ENCODE data around the gene WDR37.

The WDR37 gene

DNA sequence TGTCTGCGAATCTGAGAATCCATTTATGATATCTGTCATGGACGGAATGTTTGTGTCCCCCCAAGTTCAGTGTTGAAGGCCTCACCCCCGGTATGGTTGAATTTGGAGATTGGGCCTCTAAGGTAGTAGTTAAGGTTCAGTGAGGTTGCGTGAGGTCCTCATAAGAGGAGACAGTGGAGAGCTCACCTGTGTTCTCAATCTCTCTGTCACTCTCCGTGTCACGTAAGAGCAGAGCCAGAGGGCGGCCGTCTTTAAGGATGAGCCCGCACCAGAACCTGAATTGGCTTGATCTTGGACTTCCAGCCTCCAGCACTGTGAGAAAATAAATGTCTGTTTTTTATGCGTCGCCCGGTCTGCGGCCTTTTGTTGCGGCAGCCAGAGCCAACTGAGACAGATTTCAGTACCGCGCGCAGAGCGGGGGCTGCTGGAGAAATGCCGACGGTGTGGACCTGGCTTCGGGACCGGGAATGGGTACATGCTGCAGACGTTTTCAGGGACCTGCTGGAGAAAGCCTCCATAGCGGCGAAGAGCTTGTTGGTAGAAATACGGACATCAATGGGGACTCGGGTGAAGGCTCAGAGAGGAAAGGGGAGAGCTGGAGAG lies 40.2 kb downstream of the WDR37 start:
- Histone ChIP-seq H3K4me1 (ENCODE audit: insufficient read depth, low read length) (no peaks in the 10 kb centered on the region), H3K4me3 (ENCODE audit: low read depth in 1 of 2, low read length in 2 of 2) (no peak overlapping the region), H3K9ac (ENCODE audit: low read length) (no peak overlapping the region), H3K27ac (ENCODE audit: low read depth, low read length) (no peak overlapping the region), H3K27me3 (ENCODE audit: control insufficient read depth in 1 of 2, insufficient read depth in 2 of 2, low read length in 2 of 2) (no peaks in the 10 kb centered on the region), H3K36me3 (ENCODE audit: insufficient read depth, low read length) (peaks cover 34% of the 10 kb centered on the region), H3K9me3 (ENCODE audit: low read length) (no peaks in the 10 kb centered on the region)

DNA sequence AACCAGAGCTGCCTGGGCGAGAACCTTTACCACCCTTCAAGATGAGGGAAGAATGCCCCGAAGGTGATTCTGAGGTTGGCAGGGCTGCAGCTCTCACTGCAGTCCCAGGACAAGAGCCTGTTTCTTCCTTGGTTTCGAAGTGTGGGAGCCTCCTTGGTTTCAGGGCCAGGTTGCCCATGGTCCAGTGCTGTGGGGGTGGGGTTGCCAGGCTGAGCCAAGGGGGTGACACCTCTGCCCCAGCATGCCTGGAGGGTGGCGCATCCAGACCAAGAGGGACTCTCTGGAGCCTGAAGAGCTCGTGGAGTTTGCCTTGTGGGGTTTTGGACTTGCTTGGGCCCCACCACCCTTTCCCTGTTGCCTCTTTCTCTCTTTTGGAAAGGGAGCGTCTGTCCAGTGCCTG lies 41.3 kb downstream of the WDR37 start:
- Histone ChIP-seq H3K36me3 (ENCODE audit: insufficient read depth, low read length) (peaks cover 41% of the 10 kb centered on the region), H3K4me1 (ENCODE audit: insufficient read depth, low read length) (no peaks in the 10 kb centered on the region), H3K4me3 (ENCODE audit: low read depth in 1 of 2, low read length in 2 of 2) (no peak overlapping the region), H3K9ac (ENCODE audit: low read length) (no peak overlapping the region), H3K27me3 (ENCODE audit: control insufficient read depth in 1 of 2, insufficient read depth in 2 of 2, low read length in 2 of 2) (no peaks in the 10 kb centered on the region), H3K27ac (ENCODE audit: low read depth, low read length) (no peak overlapping the region), H3K9me3 (ENCODE audit: low read length) (no peaks in the 10 kb centered on the region)

GRCh38 chr10:1100143-1100542 lies 44.0 kb downstream of the WDR37 start:
- no peak overlapping the region for H3K4me3 ChIP-seq (ENCODE audit: low read depth in 1 of 2, low read length in 2 of 2)
- H3K36me3 ChIP-seq (ENCODE audit: insufficient read depth, low read length): peaks cover 49% of the 10 kb centered on the region
- no peaks in the 10 kb centered on the region for H3K9me3 ChIP-seq (ENCODE audit: low read length)

DNA sequence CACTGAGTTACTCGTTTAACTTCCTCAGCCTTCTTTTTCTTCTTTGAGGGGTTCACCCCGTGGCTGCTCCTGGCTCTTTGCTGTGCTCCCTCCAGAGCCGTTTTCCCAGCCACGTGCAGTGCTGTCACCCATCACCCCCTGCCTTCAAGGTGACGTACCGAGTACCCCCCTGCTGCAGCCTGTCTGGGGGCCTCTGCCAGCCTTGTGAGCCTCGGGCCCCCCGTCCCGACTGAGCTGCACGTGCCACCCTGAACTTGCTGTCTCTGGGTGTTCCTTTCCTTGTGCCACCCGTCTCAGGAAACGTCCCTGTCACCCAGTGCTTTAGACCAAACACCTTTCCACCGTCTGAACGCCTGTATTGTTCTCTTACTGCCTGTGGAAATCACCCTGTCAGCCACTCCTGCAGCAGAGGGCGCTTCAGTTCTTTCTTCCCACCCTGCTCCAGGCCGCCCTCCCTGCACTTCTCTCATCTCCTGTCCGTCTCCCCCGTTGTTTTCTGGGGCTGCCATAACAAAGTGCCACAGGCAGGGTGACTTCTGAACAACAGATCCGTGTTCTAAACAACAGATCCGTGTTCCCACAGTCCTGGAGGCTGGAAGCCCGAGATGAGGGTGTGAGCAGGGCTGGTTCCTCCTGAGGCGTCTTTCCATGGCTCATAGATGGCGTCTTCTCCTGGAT lies 44.6 kb downstream of the WDR37 start:
- H3K36me3 ChIP-seq (ENCODE audit: insufficient read depth, low read length): peaks cover 52% of the 10 kb centered on the region
- no peak overlapping the region for H3K4me3 ChIP-seq (ENCODE audit: low read depth in 1 of 2, low read length in 2 of 2)
- no peaks in the 10 kb centered on the region for H3K27me3 ChIP-seq (ENCODE audit: control insufficient read depth in 1 of 2, insufficient read depth in 2 of 2, low read length in 2 of 2)
- H3K9me3 ChIP-seq (ENCODE audit: low read length): no peaks in the 10 kb centered on the region
- H3K27ac ChIP-seq (ENCODE audit: low read depth, low read length): no peak overlapping the region
- H3K4me1 ChIP-seq (ENCODE audit: insufficient read depth, low read length): no peaks in the 10 kb centered on the region
- H3K9ac ChIP-seq (ENCODE audit: low read length): no peak overlapping the region

More at GRCh38 chr10:1100143-1100542, 44.0 kb downstream of the WDR37 start:
- H3K27ac ChIP-seq (ENCODE audit: low read depth, low read length): no peak overlapping the region
- H3K9ac ChIP-seq (ENCODE audit: low read length): no peak overlapping the region
- no peaks in the 10 kb centered on the region for H3K4me1 ChIP-seq (ENCODE audit: insufficient read depth, low read length)
- no peaks in the 10 kb centered on the region for H3K27me3 ChIP-seq (ENCODE audit: control insufficient read depth in 1 of 2, insufficient read depth in 2 of 2, low read length in 2 of 2)

DNA sequence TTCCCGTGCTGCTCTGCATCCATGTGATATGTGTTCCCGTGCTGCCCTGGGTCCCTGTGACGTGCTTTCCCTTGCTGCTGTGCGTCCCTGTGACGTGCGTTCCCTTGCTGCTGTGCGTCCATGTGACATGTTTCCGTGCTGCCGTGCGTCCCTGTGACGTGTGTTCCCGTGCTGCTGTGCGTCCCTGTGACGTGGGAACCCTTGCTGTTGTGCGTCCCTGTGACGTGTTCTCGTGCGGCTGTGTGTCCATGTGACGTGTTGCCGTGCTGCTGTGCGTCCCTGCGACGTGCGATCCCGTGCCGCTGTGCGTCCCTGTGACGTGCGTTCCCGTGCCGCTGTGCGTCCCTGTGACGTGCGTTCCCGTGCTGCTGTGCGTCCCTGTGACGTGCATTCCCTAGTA lies 45.8 kb downstream of the WDR37 start:
- H3K9ac ChIP-seq (ENCODE audit: low read length): no peak overlapping the region
- H3K27ac ChIP-seq (ENCODE audit: low read depth, low read length): no peak overlapping the region
- peaks cover 43% of the 10 kb centered on the region for H3K36me3 ChIP-seq (ENCODE audit: insufficient read depth, low read length)
- H3K27me3 ChIP-seq (ENCODE audit: control insufficient read depth in 1 of 2, insufficient read depth in 2 of 2, low read length in 2 of 2): no peaks in the 10 kb centered on the region
- no peaks in the 10 kb centered on the region for H3K4me1 ChIP-seq (ENCODE audit: insufficient read depth, low read length)
- H3K4me3 ChIP-seq (ENCODE audit: low read depth in 1 of 2, low read length in 2 of 2): no peak overlapping the region
- H3K9me3 ChIP-seq (ENCODE audit: low read length): no peaks in the 10 kb centered on the region

GRCh38 chr10:1102416-1102815 lies 46.2 kb downstream of the WDR37 start:
- no peak overlapping the region for H3K4me3 ChIP-seq (ENCODE audit: low read depth in 1 of 2, low read length in 2 of 2)
- no peak overlapping the region for H3K9ac ChIP-seq (ENCODE audit: low read length)
- H3K36me3 ChIP-seq (ENCODE audit: insufficient read depth, low read length): peaks cover 43% of the 10 kb centered on the region
- no peaks in the 10 kb centered on the region for H3K4me1 ChIP-seq (ENCODE audit: insufficient read depth, low read length)
- H3K27me3 ChIP-seq (ENCODE audit: control insufficient read depth in 1 of 2, insufficient read depth in 2 of 2, low read length in 2 of 2): no peaks in the 10 kb centered on the region
- H3K27ac ChIP-seq (ENCODE audit: low read depth, low read length): no peak overlapping the region
- H3K9me3 ChIP-seq (ENCODE audit: low read length): no peaks in the 10 kb centered on the region

GRCh38 chr10:1102831-1103230 lies 46.6 kb downstream of the WDR37 start:
- Histone ChIP-seq H3K27me3 (ENCODE audit: control insufficient read depth in 1 of 2, insufficient read depth in 2 of 2, low read length in 2 of 2) (no peaks in the 10 kb centered on the region), H3K9ac (ENCODE audit: low read length) (no peak overlapping the region), H3K4me3 (ENCODE audit: low read depth in 1 of 2, low read length in 2 of 2) (no peak overlapping the region), H3K9me3 (ENCODE audit: low read length) (no peaks in the 10 kb centered on the region), H3K36me3 (ENCODE audit: insufficient read depth, low read length) (peaks cover 43% of the 10 kb centered on the region), H3K27ac (ENCODE audit: low read depth, low read length) (no peak overlapping the region), H3K4me1 (ENCODE audit: insufficient read depth, low read length) (no peaks in the 10 kb centered on the region)

GRCh38 chr10:1103551-1103950 lies 47.4 kb downstream of the WDR37 start:
- no peaks in the 10 kb centered on the region for H3K4me1 ChIP-seq (ENCODE audit: insufficient read depth, low read length)
- no peaks in the 10 kb centered on the region for H3K27me3 ChIP-seq (ENCODE audit: control insufficient read depth in 1 of 2, insufficient read depth in 2 of 2, low read length in 2 of 2)
- peaks cover 50% of the 10 kb centered on the region for H3K36me3 ChIP-seq (ENCODE audit: insufficient read depth, low read length)
- no peak overlapping the region for H3K9ac ChIP-seq (ENCODE audit: low read length)
- H3K9me3 ChIP-seq (ENCODE audit: low read length): no peaks in the 10 kb centered on the region
- no peak overlapping the region for H3K4me3 ChIP-seq (ENCODE audit: low read depth in 1 of 2, low read length in 2 of 2)
- no peak overlapping the region for H3K27ac ChIP-seq (ENCODE audit: low read depth, low read length)

GRCh38 chr10:1104971-1105370 lies 48.8 kb downstream of the WDR37 start:
- no peaks in the 10 kb centered on the region for H3K27me3 ChIP-seq (ENCODE audit: control insufficient read depth in 1 of 2, insufficient read depth in 2 of 2, low read length in 2 of 2)
- H3K9ac ChIP-seq (ENCODE audit: low read length): no peak overlapping the region
- H3K4me3 ChIP-seq (ENCODE audit: low read depth in 1 of 2, low read length in 2 of 2): no peak overlapping the region
- H3K4me1 ChIP-seq (ENCODE audit: insufficient read depth, low read length): no peaks in the 10 kb centered on the region
- peaks cover 64% of the 10 kb centered on the region for H3K36me3 ChIP-seq (ENCODE audit: insufficient read depth, low read length)
- H3K9me3 ChIP-seq (ENCODE audit: low read length): no peaks in the 10 kb centered on the region
- H3K27ac ChIP-seq (ENCODE audit: low read depth, low read length): no peak overlapping the region

- H3K27me3 ChIP-seq (ENCODE audit: control insufficient read depth in 1 of 2, insufficient read depth in 2 of 2, low read length in 2 of 2): no peaks in the 10 kb centered on the region
- no peaks in the 10 kb centered on the region for H3K4me1 ChIP-seq (ENCODE audit: insufficient read depth, low read length)
- no peak overlapping the region for H3K9ac ChIP-seq (ENCODE audit: low read length)
- H3K27ac ChIP-seq (ENCODE audit: low read depth, low read length): no peak overlapping the region
- H3K36me3 ChIP-seq (ENCODE audit: insufficient read depth, low read length): peaks cover 66% of the 10 kb centered on the region
- H3K4me3 ChIP-seq (ENCODE audit: low read depth in 1 of 2, low read length in 2 of 2): no peak overlapping the region
- no peaks in the 10 kb centered on the region for H3K9me3 ChIP-seq (ENCODE audit: low read length)
Measured at GRCh38 chr10:1107004-1107403, 50.8 kb downstream of the WDR37 start.

- Histone ChIP-seq H3K36me3 (ENCODE audit: insufficient read depth, low read length) (peaks cover 67% of the 10 kb centered on the region), H3K9ac (ENCODE audit: low read length) (no peak overlapping the region), H3K27ac (ENCODE audit: low read depth, low read length) (no peak overlapping the region), H3K4me3 (ENCODE audit: low read depth in 1 of 2, low read length in 2 of 2) (no peak overlapping the region), H3K27me3 (ENCODE audit: control insufficient read depth in 1 of 2, insufficient read depth in 2 of 2, low read length in 2 of 2) (no peaks in the 10 kb centered on the region), H3K4me1 (ENCODE audit: insufficient read depth, low read length) (no peaks in the 10 kb centered on the region), H3K9me3 (ENCODE audit: low read length) (no peaks in the 10 kb centered on the region)
Measured at GRCh38 chr10:1107679-1108078, 51.5 kb downstream of the WDR37 start.

Data from muscle layer of colon (tissue), 2 donors.